Daoy (cell line): ENCODE results near the gene KRT31. TPM values are rescaled to one million over a fixed set of nuclear protein-coding genes. Genes with fewer than 3 reads are reported as not detected.
"Not testable (repeated sequence)": the region's sequence is repeated elsewhere in the genome, so short reads cannot be mapped to it uniquely, and the experiment has no call there.

ENCODE experiments used
- DNase-seq: peaks from one replicate; pipeline ENCODE4 v3.0.0-alpha.2; 2015; ENCODE audit warnings: low read depth
- total RNA-seq: library from RNA; depleted of rRNA; stranded (reverse); fragments of >200 nt; shearing (Covaris generic); gene quantifications from 2 replicates; pipeline ENCODE4 v1.2.3, GENCODE V29; 2014

Gene KRT31
- total RNA-seq, 1 experiment from 2014 or later, result not detected

- no peak for DNase-seq
These were observed 20.2 kb upstream of the KRT31 start for GRCh38 chr17:41417576-41418015.

DNA sequence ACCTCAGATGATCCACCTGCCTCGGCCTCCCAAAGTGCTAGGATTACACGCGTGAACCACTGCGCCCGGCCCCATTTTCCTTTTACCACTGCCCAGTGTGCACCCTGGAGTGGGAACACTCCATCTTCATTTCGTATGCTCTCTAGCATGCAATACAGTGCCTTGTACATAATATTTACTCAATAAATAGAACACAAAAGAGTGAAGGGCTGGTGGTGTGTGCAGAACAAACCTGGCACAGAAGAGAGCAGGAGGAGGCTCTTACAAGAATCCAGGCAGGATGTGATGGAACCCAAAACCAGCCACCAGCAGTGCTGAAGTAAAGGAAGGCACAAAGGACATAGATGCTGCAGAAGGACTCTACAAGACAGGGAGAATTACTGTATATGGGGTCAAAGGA is 19.7 kb upstream of the KRT31 start:
- DNase-seq, result no peak

DNA sequence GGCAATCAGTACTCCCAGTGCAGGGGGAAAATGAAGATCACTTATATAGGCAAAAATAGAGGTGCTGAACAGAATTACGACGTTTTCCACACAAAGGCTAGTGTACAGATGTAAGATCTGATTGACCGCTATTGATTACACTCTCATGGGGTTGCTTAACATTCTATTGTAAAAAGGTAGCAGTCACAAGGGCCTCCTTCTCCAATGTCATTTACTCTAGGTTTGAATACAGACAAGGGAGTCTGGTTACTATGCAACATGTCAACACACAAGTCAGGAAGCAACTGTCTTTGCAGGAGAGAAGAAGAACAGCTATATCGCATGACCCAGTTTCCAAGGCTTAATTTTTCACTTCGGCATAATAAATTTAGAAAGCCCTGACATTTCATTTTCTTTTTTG is 19.1 kb upstream of the KRT31 start:
- no peak for DNase-seq

GRCh38 chr17:41415833-41416335 is 18.5 kb upstream of the KRT31 start:
- DNase-seq, result no peak

- DNase-seq, result no peak
These were observed 18.0 kb upstream of the KRT31 start for GRCh38 chr17:41415411-41415810.

DNA sequence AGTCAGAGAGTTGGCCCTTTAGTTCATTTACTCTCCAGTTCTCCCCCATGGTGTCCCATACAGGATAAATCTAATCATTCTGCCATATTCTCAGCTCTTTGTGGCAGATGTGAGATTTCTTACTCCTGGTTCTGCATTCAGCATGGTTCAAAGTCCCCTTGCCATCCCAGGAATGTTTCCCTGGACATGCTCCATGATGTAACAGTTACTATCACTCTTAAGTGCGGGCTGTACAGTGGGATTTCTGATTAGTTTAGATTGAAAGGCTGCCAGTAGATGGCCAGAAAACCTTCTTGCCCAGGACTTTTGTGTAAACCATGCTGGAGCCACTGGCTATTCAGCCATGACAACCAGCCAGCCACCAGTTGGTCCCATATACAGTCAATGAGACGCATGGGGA is 16.6 kb upstream of the KRT31 start:
- no peak for DNase-seq

DNA sequence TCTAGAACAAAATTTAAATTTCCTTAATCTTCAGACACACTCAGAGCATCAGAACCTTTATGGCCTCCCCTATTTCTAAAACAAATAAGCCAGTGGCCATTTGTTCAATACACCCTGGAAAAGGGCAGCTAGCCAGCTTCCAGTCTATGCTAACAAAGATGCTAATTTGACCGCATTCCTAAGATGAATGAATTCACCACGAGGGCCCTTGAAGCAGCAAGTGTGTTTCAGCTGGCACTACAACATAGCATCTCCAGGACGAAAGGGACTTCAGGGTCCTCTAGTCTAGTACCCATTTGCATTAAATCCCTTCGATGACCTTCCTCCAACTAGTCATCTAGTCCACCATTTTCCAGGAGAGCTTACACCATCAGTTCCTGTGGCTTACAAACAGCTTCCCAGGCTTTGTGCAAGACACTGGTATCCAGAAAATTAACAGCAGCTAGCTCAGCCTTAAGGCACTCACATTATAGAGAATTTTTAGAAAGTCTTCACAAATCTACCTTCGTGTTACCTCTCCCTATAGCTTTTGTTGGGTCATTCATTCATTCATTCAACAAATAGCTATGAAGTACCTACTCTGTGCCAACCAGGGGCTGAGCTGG is 16.0 kb upstream of the KRT31 start:
- no peak for DNase-seq

DNA sequence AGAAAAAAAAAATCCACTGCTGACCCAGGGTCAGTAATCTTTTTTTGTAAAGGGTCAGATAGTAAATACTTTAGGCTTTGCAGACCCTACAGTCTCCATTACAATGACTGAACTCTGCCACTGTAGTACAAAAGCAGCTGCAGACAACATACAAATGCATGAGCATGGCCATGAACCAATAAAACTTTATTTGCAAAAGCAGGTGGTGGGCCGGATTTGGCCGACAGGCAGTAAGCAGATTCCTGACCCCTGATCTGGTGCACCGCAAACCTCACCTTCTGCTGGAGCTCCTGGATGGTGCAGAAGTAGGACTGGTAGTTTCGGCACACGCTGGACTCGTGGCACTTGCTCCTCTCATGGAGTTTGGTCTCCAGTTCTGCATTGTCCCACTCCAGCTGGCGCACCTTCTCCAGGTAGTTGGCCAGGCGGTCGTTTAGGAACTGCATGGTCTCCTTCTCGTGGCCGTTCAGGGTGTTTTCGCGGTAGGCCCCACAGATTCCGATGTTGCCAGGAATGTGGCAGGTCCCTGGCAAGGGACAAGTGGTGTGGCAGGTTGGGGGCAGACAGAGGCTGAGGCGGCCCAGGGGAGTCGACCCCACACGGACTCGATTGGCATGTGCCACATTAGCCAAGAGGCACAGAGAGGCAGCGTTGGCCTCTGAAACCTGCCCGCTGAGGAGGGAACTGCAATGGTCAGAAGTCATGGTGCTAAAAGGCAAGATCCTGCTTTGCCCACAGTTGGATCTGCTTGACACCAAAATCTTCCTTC is 13.8 kb upstream of the KRT31 start:
- no peak for DNase-seq

DNA sequence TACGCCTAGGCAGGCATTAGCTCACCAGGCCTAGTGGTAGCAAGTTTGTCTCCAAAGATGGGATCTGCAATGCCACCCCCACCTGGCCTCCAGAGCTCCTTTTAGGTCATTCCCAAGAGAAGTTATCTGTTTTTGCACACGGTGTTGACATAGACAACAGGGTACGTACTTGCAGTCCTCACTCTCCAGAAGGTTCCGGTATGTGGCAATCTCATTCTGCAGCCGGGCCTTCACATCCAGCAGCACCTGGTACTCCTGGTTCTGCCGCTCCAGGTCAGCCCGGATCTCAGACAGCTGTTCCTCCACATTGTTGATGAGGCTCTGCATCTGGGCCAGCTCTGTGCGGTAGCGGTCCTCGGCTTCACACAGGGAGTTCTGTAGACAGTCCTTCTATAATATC is 9.8 kb upstream of the KRT31 start:
- DNase-seq, result no peak

DNA sequence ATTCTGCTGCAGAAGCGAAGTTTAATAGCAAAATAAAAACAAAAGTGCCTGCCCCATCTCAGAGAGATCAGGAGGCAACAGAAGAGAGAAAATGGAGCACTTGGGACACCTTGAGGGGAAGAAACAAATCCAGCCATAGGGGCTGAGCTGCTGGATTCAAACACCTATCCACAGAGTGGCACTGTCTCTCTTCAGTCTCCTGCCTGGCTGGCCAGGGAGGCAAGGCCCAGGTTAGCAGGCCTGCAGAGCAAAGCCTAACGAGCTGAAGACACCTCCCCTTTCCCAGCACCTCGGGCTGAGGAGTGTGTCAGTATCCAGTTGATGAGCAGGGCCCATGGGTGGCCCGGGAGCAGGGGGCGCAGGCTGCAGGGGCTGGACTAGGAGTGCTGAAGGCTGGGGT is 8.8 kb upstream of the KRT31 start:
- no peak for DNase-seq

DNA sequence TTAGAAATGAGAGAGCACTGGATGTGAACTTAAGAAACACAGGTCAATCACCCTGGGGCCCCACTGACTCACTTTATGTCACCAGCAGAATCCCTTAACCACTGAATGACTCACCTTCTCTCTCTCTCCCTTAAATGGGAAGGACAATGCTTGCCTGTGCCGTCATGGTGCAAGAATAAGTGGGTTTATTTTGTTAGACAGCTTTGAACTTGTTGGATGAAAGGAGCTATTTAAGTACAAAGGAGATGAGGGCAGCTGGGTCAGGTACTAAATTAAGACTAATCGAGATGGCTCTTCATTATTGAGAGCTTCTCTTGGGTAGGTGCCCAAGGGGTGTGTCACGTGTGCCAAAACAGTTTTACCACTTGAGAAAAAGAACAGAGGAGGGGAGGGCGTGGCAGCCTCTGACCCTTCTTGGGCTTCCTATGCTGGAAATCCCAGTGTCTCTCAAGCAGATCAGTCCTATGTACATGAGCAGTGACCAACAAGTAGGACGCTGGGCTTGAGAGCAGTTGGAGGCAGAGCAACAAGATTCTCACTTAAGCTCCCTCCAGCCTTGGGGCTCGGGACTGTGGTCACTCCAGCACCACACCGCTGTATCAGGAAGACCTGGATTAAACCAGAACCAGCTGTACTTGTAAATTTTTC is 6.7 kb upstream of the KRT31 start:
- peak; percentile 97 for DNase-seq

- peak; percentile 29 for DNase-seq
These were observed 6.1 kb upstream of the KRT31 start for GRCh38 chr17:41403404-41404023.

- peak; percentile 16 for DNase-seq
These were observed 4.8 kb upstream of the KRT31 start for GRCh38 chr17:41402161-41402560.

- DNase-seq, result no peak
These were observed 1.1 kb downstream of the KRT31 start for GRCh38 chr17:41396340-41396739.

DNA sequence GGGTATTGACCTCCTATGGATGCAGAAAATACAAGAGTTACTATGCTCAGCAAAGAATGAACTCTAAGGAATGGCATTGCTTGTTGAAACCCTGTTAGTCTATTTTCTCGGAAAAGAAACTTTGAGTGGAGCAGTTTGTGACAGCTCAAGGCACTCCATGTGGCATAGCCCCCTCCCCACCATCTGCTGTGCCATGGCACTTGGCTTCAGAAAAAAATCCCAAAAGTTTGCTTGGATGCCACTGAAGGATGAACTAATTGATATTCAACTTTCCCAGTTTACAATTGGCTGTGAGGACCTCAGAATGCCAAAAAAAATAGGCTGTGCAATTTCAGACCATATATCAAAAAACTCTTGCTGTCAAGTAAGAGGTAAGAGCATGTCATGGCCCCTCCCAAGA is 1.8 kb downstream of the KRT31 start:
- no peak for DNase-seq

DNA sequence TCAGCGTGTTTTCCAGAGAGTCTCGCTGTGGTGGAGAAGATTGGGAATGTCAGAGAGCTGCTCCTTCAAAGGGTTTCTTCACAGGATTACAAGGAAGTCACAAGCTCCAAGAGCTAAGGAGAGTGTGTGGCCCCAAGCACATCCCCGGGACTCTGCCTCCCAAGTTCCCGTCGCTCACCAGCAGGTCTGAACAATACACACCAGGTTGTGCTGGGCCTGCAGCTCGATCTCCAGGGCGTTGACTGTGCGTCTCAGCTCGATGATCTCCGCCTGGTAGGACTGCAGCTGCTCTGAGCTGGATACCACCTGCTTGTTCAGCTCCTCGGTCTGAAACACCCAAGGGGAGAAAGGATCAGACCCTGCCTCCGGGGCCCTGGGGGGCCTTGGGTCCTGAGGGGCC is 2.4 kb downstream of the KRT31 start:
- DNase-seq, result not testable (repeated sequence)

GRCh38 chr17:41394254-41394996 is 3.0 kb downstream of the KRT31 start:
- no peak for DNase-seq

DNA sequence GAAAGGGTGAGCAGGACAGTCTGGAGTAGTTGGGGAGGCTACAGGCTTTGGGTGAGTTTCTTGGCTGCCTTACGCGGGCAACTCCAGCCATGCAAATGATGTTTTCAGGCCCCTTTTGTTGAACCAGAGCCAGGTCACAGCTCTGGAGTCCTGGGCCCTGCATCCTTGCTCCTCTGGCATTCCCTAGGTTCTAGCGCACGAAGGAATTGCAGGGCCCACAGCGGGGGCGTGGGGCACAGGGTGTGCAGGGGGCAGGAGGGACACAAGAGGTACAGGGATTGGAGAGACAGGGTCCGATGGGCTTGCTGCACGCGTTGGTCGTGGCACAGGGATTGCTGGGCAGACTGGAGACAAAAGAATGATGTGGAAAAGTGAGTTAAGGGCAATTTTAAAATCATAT is 3.6 kb downstream of the KRT31 start:
- DNase-seq, result no peak

GRCh38 chr17:41393294-41393693 is 4.1 kb downstream of the KRT31 start:
- no peak for DNase-seq

DNA sequence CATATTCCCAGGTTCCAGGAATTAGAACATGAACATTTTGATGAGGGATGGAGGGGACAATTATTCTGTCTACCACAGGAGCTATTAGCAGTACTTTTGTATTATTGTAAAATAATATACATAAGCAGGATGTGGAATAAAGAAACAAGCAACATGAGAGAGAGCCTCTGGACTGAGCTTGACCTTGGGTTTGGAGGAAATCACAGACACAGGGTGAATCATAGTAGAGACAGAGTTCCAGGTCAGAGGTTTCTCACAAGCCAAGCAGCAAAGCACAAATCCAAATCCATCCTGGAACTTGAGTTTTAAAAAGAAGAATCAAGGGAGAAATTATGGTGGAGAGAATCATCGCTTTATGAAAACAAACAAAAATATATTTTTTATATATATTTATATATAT is 5.1 kb downstream of the KRT31 start:
- DNase-seq, result no peak

DNA sequence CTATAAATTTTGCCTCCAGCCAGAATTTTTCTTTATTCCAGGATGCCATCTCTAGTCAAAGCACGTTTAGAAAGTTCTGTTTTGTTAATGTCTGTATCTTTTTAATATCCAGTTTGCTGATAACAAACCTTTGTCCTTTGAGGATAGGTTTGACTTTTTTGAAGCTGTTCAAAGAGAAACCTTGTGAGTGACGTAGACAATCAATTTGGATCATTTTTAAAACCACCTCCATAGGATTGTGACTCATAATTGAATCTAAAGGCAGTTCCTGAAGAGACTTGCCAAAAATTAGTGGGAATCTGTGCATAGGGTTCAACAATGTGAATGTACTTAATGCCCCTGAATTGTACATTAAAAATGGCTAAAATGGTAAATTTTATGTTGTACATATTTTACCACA is 5.9 kb downstream of the KRT31 start:
- DNase-seq, result no peak
